Neutrophil (primary cell): ENCODE results near the gene TMEM178A.
"Not testable (repeated sequence)": the region's sequence is repeated elsewhere in the genome, so short reads cannot be mapped to it uniquely, and the experiment has no call there.

ENCODE experiments used
- H3K27ac ChIP-seq: fragments of 200-600 bp; sonication (generic); 2 replicates; pipeline ENCODE4 v1.5.1; 2016; ENCODE audit warnings: mild to moderate bottlenecking, moderate library complexity
- H3K27me3 ChIP-seq: fragments of 200-600 bp; sonication (generic); 2 replicates; pipeline ENCODE4 v1.6.0; 2016; ENCODE audit warnings: mild to moderate bottlenecking
- H3K36me3 ChIP-seq: fragments of 200-600 bp; sonication (generic); 2 replicates; pipeline ENCODE4 v1.5.1; 2017
- H3K4me1 ChIP-seq, 2 experiments: fragments of 200-600 bp in 1 of 2; sonication (generic) in 1 of 2; 1 replicate in 1 of 2; 2 replicates in 1 of 2; pipeline versions ENCODE4 v1.5.1 to v1.6.1; 2013 to 2016; ENCODE audit warnings: low read depth in 1 of 2, low read length in 1 of 2, mild to moderate bottlenecking in 1 of 2, moderate library complexity in 1 of 2; ENCODE audit not compliant: control insufficient read depth in 1 of 2, insufficient read depth in 1 of 2
- H3K4me3 ChIP-seq, 2 experiments: fragments of 200-600 bp in 1 of 2; sonication (generic) in 1 of 2; 1 replicate in 1 of 2; 2 replicates in 1 of 2; pipeline ENCODE4 v1.5.1; 2013 to 2016; ENCODE audit warnings: low read depth in 1 of 2, low read length in 1 of 2, mild to moderate bottlenecking in 1 of 2, moderate library complexity in 1 of 2
- H3K9me3 ChIP-seq: fragments of 200-600 bp; sonication (generic); 2 replicates; pipeline ENCODE4 v1.5.1; 2016
- TF ChIP-seq, protein P1 (sequence below): fragments of 200-600 bp; sonication (generic); IDR thresholded peaks from 2 replicates; pipeline ENCODE4 v1.5.1; 2016; ENCODE audit warnings: antibody characterized with exemption

Gene TMEM178A

DNA sequence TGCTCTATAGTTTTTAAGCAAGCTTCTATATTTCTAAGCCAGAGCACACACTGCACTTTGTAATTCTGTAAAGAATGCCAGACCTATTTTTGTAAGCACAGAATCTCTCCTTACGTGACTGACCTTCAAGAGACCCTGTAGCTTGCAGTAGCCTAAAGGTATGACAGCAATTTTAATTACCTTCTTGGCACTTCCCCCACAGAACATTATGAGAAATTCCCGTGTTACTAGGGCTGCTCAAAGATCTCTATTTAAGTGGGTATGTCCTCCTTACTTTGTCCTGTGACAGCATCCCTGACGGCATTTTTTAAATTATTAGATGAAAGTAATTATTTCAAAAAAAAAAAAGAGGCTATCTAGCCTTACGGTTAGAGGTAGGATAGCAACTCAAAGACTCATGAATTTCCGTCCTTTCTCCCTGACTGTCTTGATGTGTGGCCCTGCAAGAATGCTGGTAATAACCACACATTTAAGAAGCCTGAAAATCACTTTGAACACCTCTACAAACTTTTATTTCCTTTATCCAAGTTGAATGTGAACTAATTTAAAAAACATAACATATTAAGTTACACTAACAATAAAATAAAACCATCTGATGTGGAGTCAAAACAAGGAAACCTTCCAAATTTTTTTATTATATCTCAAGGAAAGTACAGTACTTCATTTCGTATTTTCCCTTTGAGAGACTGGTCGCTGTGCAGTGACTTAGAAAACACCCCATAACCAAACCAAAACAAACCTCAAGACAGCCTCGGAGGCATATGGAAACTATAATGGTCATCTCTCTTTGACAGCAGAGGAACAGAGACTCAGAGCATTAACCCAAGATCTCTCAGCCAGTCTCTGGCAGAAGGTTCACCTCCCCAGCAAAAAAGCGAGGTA, 58.5 kb downstream of the TMEM178A start:
- Histone ChIP-seq H3K4me3 (no peak overlapping the region), H3K27ac (no peak overlapping the region)
- TF ChIP-seq, protein P1, sequence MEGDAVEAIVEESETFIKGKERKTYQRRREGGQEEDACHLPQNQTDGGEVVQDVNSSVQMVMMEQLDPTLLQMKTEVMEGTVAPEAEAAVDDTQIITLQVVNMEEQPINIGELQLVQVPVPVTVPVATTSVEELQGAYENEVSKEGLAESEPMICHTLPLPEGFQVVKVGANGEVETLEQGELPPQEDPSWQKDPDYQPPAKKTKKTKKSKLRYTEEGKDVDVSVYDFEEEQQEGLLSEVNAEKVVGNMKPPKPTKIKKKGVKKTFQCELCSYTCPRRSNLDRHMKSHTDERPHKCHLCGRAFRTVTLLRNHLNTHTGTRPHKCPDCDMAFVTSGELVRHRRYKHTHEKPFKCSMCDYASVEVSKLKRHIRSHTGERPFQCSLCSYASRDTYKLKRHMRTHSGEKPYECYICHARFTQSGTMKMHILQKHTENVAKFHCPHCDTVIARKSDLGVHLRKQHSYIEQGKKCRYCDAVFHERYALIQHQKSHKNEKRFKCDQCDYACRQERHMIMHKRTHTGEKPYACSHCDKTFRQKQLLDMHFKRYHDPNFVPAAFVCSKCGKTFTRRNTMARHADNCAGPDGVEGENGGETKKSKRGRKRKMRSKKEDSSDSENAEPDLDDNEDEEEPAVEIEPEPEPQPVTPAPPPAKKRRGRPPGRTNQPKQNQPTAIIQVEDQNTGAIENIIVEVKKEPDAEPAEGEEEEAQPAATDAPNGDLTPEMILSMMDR = no peak

DNA sequence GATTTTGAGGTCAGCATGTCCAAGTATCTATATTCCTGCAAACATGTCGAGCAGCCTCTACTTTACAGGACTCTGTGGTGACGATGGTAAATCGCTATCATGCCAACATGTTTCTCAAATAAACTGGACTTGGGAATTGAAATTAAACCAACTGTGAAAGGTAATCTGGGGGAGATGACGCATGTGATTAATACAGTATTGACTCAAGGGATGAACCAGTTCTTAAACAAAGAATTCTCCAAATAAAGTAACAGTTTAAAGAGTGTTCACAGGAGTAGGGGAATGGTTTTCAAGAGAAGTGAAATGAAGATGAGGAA, 59.1 kb downstream of the TMEM178A start:
- Histone ChIP-seq H3K27ac (no peak overlapping the region), H3K4me1 (no peaks in the 10 kb centered on the region)
- TF ChIP-seq, protein P1 = no peak

More for the DNA sequence above, 58.5 kb downstream of the TMEM178A start:
- Histone ChIP-seq H3K4me1 (no peaks in the 10 kb centered on the region), H3K9me3 (no peaks in the 10 kb centered on the region), H3K27me3 (no peaks in the 10 kb centered on the region), H3K36me3 (no peaks in the 10 kb centered on the region)

DNA sequence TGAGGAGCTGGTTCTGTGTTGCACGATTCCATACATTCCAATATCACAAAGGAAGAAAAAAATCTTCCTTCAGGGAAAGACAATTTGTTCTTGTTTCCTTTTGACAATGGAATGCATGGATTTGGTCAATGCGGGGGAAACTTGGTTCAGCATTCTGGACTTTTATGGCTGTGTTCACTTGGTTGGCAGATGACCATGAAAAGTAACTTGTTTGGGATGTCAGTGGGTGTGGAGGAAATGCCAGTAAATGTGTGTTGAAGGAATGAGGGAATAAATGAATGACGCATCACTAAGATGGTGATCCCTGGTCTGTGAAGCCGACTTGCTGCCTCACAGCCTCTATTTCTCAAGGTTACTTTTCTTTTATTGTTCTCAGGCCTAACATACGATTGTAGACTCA, 59.7 kb downstream of the TMEM178A start:
- TF ChIP-seq, protein P1 = no peak
- no peak overlapping the region for H3K27ac ChIP-seq
- H3K36me3 ChIP-seq = no peaks in the 10 kb centered on the region

More for the DNA sequence above, 59.1 kb downstream of the TMEM178A start:
- Histone ChIP-seq H3K4me3 (no peak overlapping the region), H3K36me3 (no peaks in the 10 kb centered on the region), H3K9me3 (no peaks in the 10 kb centered on the region), H3K27me3 (no peaks in the 10 kb centered on the region)

GRCh38 chr2:39728085-39728484, 62.4 kb downstream of the TMEM178A start:
- not testable (repeated sequence) for H3K9me3 ChIP-seq, H3K27me3 ChIP-seq, H3K36me3 ChIP-seq

More for the DNA sequence above, 59.7 kb downstream of the TMEM178A start:
- Histone ChIP-seq H3K27me3 (no peaks in the 10 kb centered on the region), H3K4me1 (no peaks in the 10 kb centered on the region), H3K4me3 (no peak overlapping the region), H3K9me3 (no peaks in the 10 kb centered on the region)

GRCh38 chr2:39728941-39729351, 63.2 kb downstream of the TMEM178A start:
- no peaks in the 10 kb centered on the region for H3K9me3 ChIP-seq
- H3K27ac ChIP-seq = no peak overlapping the region
- H3K36me3 ChIP-seq = no peaks in the 10 kb centered on the region
- H3K4me1 ChIP-seq = no peaks in the 10 kb centered on the region
- H3K27me3 ChIP-seq = no peaks in the 10 kb centered on the region
- H3K4me3 ChIP-seq = no peak overlapping the region
- TF ChIP-seq, protein P1 = no peak

More at GRCh38 chr2:39728085-39728484, 62.4 kb downstream of the TMEM178A start:
- not testable (repeated sequence) for H3K27ac ChIP-seq, H3K4me1 ChIP-seq, H3K4me3 ChIP-seq

DNA sequence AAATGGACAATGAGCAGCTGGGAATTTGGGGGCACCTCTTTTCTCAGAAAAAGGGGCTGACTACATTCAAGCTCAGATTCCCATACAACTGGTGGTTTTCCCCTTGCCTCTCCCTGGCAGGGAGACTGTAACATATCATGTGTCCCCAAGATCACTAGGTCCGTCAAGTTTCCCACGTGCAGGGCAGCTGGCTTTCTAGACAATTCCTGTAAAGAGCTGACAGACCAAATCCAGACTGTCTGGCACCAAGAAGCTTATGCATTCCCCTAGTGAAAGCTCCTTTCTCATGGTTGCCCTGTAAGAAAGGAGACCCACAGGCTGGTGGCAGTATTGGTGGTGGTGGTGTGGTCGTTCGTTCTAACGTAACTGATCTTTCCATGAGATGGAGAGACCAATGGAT, 64.6 kb downstream of the TMEM178A start:
- H3K4me3 ChIP-seq = no peak overlapping the region
- H3K9me3 ChIP-seq = no peaks in the 10 kb centered on the region
- H3K27ac ChIP-seq = no peak overlapping the region
- no peaks in the 10 kb centered on the region for H3K27me3 ChIP-seq
- peaks cover 4% of the 10 kb centered on the region for H3K36me3 ChIP-seq
- no peaks in the 10 kb centered on the region for H3K4me1 ChIP-seq
- TF ChIP-seq, protein P1 = no peak
